Measurements from ENCODE around the gene EIF3K. TPM values are rescaled to one million over a fixed set of nuclear protein-coding genes. Genes with fewer than 3 reads are reported as not detected.
A peak's percentile ranks its signal among the peaks of the same experiment; 100 is the strongest.

Gene EIF3K
- total RNA-seq, 1 donor from 2014 or later = 344 TPM

GRCh38 chr19:38606131-38606530 is 12.9 kb upstream of the EIF3K start:
- TF ChIP-seq CTCF (IDR thresholded peaks at IDR 0.05) = no peak
- intact Hi-C loops (cut with micrococcal nuclease) = no loop called here
- ChIA-PET CTCF (no interaction called here), POLR2A (no interaction called here)
- H3K36me3 Mint-ChIP-seq (ENCODE audit: low read depth) = peaks cover 73% of the 10 kb centered on the region
- H3K27me3 Mint-ChIP-seq = no peaks in the 10 kb centered on the region
- no peaks in the 10 kb centered on the region for H3K9me3 Mint-ChIP-seq
- no peak overlapping the region for H3K27ac Mint-ChIP-seq
- H3K4me1 Mint-ChIP-seq = peaks cover under 1% of the 10 kb centered on the region
- ATAC-seq (ENCODE audit: low read depth) (no peak), DNase-seq (no peak)
- H3K4me3 Mint-ChIP-seq = no peak overlapping the region

GRCh38 chr19:38614289-38614688 is 4.7 kb upstream of the EIF3K start:
- Mint-ChIP-seq H3K27ac (no peak overlapping the region), H3K36me3 (ENCODE audit: low read depth) (peaks cover 71% of the 10 kb centered on the region), H3K27me3 (no peaks in the 10 kb centered on the region), H3K4me1 (peaks cover 52% of the 10 kb centered on the region), H3K9me3 (no peaks in the 10 kb centered on the region), H3K4me3 (no peak overlapping the region)
- no peak for ATAC-seq (ENCODE audit: low read depth)
- CTCF ChIA-PET = no interaction called here
- POLR2A ChIA-PET = interaction anchor here (0.6 to 1.1 kb wide), 6 partner anchors 11 to 235 kb away, joined by 3 to 9 read pairs (median 6); no protein-coding TSS in a partner anchor
- no peak for DNase-seq
- TF ChIP-seq CTCF (IDR thresholded peaks at IDR 0.05) = no peak
- intact Hi-C loops (cut with micrococcal nuclease) = loop anchor here (10.0 kb wide), 1 partner anchor 389 kb away; the partner anchor contains the start of gene DPF1

- Mint-ChIP-seq H3K36me3 (ENCODE audit: low read depth) (peaks cover 69% of the 10 kb centered on the region), H3K4me1 (peaks cover 60% of the 10 kb centered on the region), H3K9me3 (no peaks in the 10 kb centered on the region), H3K27me3 (no peaks in the 10 kb centered on the region), H3K4me3 (peak overlapping the region; percentile 61), H3K27ac (peak overlapping the region; percentile 60)
- CTCF ChIA-PET = interaction anchor here (0.7 kb wide), 1 partner anchor 189 kb away, joined by 3 read pairs; no protein-coding TSS in a partner anchor
- intact Hi-C loops (cut with micrococcal nuclease) = loop anchor here (5.0 to 10.0 kb wide), 2 partner anchors 282 to 390 kb away; partner anchors contain the start of genes DPF1, NFKBIB and SIRT2
- POLR2A ChIA-PET = interaction anchor here (0.6 to 1.2 kb wide), 6 partner anchors 10 to 425 kb away, joined by 4 to 10 read pairs (median 8); partner anchors contain the start of genes ACTN4 and RINL
- DNase-seq (no peak), ATAC-seq (ENCODE audit: low read depth) (no peak)
- TF ChIP-seq CTCF (IDR thresholded peaks at IDR 0.05) = no peak
Measured at GRCh38 chr19:38615007-38615581, 3.9 kb upstream of the EIF3K start.

GRCh38 chr19:38616265-38616664 is 2.7 kb upstream of the EIF3K start:
- no peaks in the 10 kb centered on the region for H3K9me3 Mint-ChIP-seq
- no peaks in the 10 kb centered on the region for H3K27me3 Mint-ChIP-seq
- TF ChIP-seq CTCF (IDR thresholded peaks at IDR 0.05) = no peak
- DNase-seq = no peak
- intact Hi-C loops (cut with micrococcal nuclease) = loop anchor here (5.0 to 10.0 kb wide), 2 partner anchors 281 to 391 kb away; partner anchors contain the start of genes DPF1, NFKBIB and SIRT2
- ChIA-PET POLR2A (interaction anchor here (0.6 to 3.9 kb wide), 6 partner anchors 27 to 208 kb away, joined by 3 to 45 read pairs (median 6); no protein-coding TSS in a partner anchor), CTCF (interaction anchor here (1.0 kb wide), 1 partner anchor 21 kb away, joined by 3 read pairs; no protein-coding TSS in a partner anchor)
- H3K4me3 Mint-ChIP-seq = peak overlapping the region; percentile 100
- no peak for ATAC-seq (ENCODE audit: low read depth)
- H3K4me1 Mint-ChIP-seq = peaks cover 61% of the 10 kb centered on the region
- H3K36me3 Mint-ChIP-seq (ENCODE audit: low read depth) = peaks cover 64% of the 10 kb centered on the region
- peak overlapping the region; percentile 97 for H3K27ac Mint-ChIP-seq

GRCh38 chr19:38617283-38617763 is 1.7 kb upstream of the EIF3K start:
- Mint-ChIP-seq H3K27ac (peak overlapping the region; percentile 97), H3K9me3 (no peaks in the 10 kb centered on the region), H3K4me3 (peak overlapping the region; percentile 100), H3K36me3 (ENCODE audit: low read depth) (peaks cover 67% of the 10 kb centered on the region), H3K4me1 (peaks cover 60% of the 10 kb centered on the region), H3K27me3 (no peaks in the 10 kb centered on the region)
- no peak for TF ChIP-seq CTCF (IDR thresholded peaks at IDR 0.05)
- ATAC-seq (ENCODE audit: low read depth) = peak; percentile 15
- ChIA-PET CTCF (interaction anchor here (0.7 to 4.7 kb wide), 5 partner anchors 19 to 230 kb away, joined by 3 to 49 read pairs (median 11); partner anchors contain the start of genes FAM98C and GGN), POLR2A (interaction anchor here (0.6 to 3.9 kb wide), 30 partner anchors 10 to 818 kb away, joined by 3 to 45 read pairs (median 7); partner anchors contain the start of genes ACTN4, FAM98C, GGN and MRPS12)
- intact Hi-C loops (cut with micrococcal nuclease) = loop anchor here (5.0 to 10.0 kb wide), 2 partner anchors 280 to 393 kb away; partner anchors contain the start of genes DPF1, NFKBIB and SIRT2
- no peak for DNase-seq

Measured in activated B cell treated with CpG ODN at 0.5 μM for 24 hours (primary cell).